C1 segment of cervical spinal cord (tissue), 14 donors: ENCODE results near the gene MYO3B.

Experiments
- DNase-seq, 14 donors: peaks; one replicate each; lab custom pipeline; 2025; lab: John Stamatoyannopoulos, UW

Gene MYO3B

DNA sequence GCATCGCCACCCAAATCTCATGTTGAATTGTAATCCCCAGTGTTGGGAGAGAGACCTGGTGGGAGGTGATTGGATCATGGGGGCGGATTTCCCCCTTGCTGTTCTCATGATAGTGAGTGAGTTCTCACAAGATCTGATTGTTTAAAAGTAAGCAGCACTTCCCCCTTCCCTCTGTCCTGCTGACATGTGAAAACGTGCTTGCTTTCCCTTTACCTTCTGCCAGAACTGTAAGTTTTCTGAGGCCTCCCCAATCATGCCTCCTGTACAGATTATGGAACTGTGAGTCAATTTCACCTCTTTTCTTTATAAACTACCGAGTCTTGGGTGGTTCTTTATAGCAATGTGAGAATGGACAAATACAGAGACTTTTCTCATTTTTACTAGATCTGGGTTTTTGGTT lies 375.8 kb downstream of the MYO3B start:
- no peak for DNase-seq

GRCh38 chr2:170554278-170554955 lies 376.5 kb downstream of the MYO3B start:
- peak in 1 of 14 donors; percentile 5 for DNase-seq

DNA sequence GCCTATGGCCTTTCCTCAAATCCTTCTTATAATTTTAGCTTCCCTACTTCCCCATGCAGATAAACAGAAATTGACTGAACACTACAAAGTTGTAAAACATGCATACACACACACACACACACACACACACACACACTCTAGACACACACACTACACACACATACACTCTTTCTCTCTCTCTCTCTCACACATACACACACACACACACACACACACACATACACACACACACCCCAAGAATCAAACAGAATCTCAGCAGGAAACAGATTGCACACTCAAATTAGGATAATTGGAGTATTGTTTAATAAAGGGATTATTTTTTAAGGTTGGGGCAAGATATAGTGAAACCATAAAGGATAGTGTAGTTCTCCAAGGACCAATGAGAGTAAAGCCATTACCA lies 385.0 kb downstream of the MYO3B start:
- no peak for DNase-seq

DNA sequence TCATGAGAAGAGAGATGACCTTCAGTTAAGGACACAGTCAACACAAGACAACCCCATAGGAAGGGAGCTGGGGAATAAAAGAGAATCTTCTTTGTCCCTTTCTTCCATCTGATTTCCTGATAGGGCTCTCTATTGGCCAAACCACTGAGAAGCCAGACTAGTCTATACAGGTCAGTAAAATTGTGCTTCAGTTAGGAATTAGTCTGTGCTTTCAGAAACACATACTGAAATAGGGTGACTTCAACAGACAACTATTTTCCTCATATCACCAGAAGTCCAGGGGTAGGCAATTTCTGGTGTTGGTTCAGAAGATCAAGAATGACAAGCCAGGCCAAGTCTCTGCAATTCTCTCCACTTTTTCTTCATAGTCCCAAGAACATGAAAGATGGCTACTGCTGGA lies 385.5 kb downstream of the MYO3B start:
- no peak for DNase-seq

DNA sequence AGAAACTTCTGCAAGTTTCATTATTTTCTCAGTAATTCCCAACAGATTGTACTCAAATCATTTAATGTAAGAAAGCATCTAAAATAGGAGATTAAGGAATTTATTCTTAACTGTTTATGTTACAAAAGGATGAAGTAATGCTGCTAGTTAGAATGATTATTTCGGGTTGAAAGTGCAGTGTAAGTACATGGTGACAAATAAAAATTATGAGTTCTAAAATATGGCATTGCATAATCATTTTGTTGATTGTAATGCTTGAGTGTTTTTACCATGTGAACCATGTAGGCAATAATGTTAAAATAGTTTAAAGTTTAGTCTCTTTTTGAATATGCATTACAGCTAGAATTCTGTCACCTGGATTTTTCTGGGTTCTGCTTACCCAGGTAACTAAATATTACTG lies 388.2 kb downstream of the MYO3B start:
- DNase-seq: no peak

DNA sequence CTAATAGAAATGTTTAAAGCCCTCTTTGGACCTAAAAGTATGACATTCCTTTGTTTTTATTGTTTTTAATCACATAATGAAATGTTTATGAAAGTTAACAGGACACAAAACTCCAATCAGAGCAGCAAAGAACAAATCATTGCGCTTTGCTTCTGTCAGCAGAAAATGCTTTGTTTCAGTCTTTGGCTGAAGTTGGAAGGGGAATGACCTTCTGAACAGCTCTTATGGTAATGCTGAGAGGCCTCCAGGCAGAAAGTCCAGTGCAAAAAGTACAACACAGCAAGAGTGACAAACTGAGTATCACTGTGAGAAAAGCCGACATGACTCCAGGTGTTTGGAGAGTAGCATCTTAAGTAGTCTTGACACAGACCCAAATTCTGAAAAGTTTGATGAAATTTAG lies 389.5 kb downstream of the MYO3B start:
- no peak for DNase-seq

DNA sequence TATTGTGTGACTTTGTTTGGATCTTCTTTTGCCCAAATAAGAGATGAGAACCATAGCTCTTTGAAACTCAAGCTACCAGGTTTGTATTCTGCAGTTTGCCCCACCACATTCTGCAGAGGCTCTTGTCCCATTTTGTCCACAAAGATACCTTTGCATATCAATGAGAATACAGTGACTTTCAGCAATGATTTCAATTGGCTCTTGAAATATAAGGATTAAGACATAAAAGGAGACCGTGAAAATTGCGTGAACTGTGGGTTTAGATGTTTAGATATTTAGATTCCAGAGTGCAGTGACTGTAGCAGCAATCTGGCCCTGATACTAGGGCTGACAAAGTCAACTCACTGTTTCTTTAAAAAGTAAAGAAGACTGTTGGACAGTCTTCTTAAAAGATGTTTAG lies 390.6 kb downstream of the MYO3B start:
- DNase-seq: no peak

DNA sequence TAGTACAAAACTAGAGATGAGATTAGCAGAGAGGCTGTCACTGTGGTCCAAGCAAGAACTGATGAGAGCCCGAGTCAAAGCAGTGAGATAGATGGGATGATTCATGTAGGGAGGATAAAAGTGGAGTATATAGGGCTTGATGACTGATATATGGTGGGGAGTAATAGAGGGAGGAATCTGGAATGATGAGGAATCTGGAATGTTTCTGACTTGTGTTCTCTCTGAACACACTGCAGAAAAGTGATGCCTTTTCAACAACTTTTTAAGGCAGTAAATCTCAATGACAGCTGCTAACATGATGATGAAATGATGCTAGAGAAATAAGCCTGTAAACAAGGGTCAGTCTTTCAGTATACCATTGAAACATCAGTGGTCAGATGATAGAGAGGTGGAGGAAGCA lies 393.7 kb downstream of the MYO3B start:
- DNase-seq: no peak

- DNase-seq: no peak
Measured at GRCh38 chr2:170573671-170574070, 395.7 kb downstream of the MYO3B start.

DNA sequence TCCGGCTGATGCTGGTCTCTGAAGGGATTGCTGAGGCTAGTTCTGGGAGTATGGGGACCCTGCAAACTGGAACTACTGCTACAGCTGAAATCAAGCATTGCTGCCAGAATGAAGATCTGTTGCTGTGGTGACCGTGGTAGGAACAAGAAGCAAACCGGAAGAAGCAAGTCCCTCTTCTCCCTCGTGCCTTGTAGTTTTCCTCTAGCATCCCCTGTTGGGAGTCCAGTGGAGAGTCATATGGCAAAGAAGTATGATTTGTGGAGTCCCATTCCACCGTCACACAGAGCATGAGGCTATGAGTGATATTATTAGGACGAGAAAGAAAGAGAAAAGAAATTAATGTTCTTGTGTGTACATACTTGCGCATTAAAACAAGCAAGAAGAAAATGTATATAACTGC lies 398.3 kb downstream of the MYO3B start:
- peak in 1 of 14 donors; percentile 1 for DNase-seq

GRCh38 chr2:170577356-170577755 lies 399.4 kb downstream of the MYO3B start:
- DNase-seq: no peak

DNA sequence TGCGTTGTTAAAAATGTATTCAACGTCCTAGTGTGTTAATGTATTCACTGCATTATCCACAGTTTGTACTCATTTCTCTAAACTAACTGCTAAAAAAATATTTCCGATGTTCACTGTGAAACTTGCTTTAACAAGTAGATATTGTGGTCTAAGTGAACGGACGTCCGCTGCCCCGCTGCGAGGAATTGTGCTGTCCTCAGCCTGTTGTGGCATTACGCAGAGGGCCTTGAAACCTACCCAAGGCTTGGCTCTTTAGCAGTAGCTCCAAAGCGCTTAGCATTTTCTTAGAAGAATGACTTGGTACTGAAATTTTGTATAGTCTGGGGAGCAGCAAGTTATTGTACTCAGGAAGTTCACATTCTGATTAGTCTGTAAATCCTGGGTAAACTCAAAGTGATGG lies 400.7 kb downstream of the MYO3B start:
- no peak for DNase-seq

GRCh38 chr2:170579511-170579910 lies 401.6 kb downstream of the MYO3B start:
- DNase-seq: no peak

- no peak for DNase-seq
Measured at GRCh38 chr2:170582313-170582712, 404.4 kb downstream of the MYO3B start.

GRCh38 chr2:170582751-170583463 lies 405.0 kb downstream of the MYO3B start:
- peak in 1 of 14 donors; percentile 10 for DNase-seq

DNA sequence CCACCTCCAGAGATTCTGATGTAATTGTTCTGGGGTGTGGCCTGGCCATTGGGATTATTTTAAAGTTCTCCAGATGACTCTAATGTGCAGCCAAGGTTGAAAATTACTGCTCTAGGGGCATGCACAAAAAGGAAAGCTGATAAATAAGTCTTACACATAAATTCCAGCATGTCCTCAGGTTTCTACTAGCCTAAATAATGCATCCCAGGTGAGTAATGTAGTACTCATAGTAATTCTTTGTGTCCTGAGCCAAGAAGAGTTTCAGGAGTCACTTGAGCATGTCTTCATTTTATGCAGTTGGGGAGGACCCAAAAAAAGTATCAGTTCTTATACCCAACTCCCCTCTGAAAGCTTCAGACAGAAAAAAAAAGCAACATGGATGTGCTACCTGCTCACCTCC lies 407.1 kb downstream of the MYO3B start:
- DNase-seq: no peak

- DNase-seq: no peak
Measured at GRCh38 chr2:170586571-170587095, 408.7 kb downstream of the MYO3B start.

DNA sequence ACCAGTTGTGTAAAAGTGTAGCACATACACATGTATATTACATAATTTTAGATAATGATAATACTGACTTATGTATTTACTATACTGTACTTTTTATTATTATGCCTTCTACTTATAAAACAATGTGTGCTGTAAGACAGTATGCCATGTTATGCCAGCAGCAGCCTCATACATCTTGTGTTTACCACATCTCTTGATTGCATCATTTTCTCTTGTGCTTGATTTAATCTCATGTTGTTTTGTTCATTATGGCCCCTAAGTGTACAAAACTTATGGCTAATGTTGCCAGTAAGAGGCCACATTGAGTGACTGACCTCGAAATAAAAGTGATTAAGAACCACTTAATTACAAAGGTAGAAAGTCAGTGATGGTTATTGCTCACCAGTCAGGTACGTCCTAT lies 409.2 kb downstream of the MYO3B start:
- no peak for DNase-seq

- no peak for DNase-seq
Measured at GRCh38 chr2:170587922-170588321, 410.0 kb downstream of the MYO3B start.

DNA sequence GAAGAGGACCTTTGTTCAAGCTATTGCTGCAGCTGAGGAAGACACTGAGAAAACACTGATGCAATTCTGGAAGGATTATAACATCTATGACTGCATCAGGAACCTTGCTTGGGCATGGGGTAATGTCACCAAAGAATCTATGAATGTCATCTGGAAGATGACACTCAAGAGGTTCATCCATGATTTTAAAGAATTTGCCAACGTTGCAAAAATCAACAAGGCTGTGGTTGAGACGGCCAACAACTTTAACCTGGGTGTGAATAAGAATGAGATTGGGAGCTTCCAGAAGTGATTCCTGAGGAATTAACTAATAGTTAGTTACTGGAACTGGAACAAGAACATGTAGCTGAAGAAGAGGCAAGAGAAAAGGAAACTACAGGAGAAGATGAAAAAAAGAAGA lies 410.8 kb downstream of the MYO3B start:
- DNase-seq: no peak

GRCh38 chr2:170596576-170596975 lies 418.6 kb downstream of the MYO3B start:
- no peak for DNase-seq

DNA sequence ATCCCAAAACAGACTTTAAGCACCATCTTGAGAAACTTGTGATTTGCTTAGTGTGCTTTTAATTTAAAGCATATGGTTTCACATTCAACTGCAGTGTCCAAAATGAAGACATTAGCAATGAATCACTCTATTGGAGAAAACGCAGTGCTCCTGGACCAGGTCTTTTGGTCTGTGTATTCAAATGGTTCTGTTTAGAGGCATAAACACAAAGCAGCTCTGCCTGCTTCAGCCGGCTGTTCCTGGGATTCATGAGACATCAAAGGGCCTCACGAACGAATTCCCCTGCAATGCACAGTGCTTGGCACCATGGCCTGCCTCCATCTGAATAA lies 420.1 kb downstream of the MYO3B start:
- DNase-seq: no peak

DNA sequence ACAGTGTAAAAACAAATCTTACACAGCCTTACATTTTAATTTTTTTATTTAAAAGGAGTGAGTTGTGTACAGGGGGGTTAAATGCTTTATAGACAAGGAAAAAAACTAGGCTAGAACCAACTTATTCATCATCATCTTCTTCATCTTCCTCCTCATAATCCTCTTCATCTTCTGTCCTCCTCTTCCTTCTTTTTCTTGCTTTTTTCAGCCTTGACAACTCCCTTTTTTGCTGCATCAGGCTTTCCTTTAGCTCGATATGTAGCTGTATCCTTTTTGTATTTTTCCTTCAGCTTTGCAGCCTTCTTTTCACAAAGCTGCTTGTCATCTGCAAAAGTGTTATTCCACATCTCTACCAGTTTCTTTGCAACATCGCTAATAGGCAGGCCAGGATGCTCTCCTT lies 423.5 kb downstream of the MYO3B start:
- no peak for DNase-seq
